Measurements from ENCODE around the gene LMNTD2.

DNA sequence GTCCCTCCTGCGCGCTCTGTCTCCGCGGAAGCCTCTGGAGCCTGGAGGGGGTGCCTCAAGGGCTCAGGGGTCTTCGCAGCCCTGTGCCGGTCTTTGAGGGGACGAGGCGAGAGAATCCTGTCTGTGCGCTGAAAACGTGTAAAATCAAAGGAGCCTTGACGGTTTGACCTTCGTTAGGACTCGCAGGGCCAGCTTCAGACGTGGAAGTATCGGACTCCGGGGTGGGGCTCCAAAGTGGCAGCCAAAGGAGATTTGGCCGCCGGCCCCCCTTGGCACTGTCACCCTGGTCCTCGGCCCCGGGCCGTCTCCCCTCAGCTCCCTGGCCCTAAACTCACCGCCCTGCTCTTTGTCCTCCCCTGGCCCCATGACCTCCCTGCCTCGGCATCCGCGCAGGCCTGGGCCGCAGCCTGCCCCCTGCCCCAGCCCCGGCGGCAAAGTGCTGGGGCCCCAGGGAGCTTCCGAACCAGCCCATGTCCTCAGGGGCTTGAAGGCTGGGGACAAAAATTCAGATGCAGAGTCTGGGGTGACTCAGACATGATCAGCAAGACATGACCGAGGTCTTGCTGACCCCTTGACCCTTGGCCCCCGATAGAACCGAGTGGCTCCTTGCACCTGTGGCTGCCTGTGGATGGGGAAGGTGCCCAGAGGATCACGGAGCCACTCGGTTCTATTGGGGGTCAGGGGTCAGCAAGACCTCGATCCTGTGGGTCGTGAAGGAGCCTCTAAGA is 8.8 kb upstream of the LMNTD2 start:
- TF ChIP-seq POLR2A (IDR thresholded peaks at IDR 0.05; ENCODE audit: low read depth, low read length) (no peak), POLR2AphosphoS5 (IDR thresholded peaks at IDR 0.05; ENCODE audit: low read depth, low read length) (no peak), TAF1 (IDR thresholded peaks at IDR 0.05; ENCODE audit: borderline replicate concordance, low read depth, low read length) (no peak)
